ENCODE data around the gene MAPK4. TPM values are rescaled to one million over a fixed set of nuclear protein-coding genes. Genes with fewer than 3 reads are reported as not detected.
"Not testable (repeated sequence)": the region's sequence is repeated elsewhere in the genome, so short reads cannot be mapped to it uniquely, and the experiment has no call there.

The MAPK4 gene
- total RNA-seq, 6 experiments from 2014 or later = not detected

DNA sequence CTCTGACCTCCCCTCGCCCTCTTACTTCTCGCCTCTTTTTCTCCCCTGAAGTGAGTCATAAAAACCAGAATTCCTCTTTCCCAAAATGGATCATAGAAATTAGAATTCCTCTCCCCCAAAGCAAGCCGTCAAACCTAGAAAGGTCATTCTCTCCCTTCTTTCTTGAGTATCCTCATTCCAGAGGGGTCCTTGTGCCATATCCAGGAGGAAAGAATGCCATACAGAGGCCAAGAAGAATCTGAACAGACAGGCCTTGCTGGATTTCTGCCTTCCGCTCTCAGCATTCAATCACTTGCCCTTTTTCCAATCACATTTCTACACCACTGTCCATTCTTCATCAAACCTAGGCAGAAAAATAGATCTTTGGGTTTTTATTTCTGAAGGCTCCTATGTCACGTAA is 31.1 kb upstream of the MAPK4 start:
- Mint-ChIP-seq H3K4me1 (ENCODE audit: low read depth) (no peaks in the 10 kb centered on the region), H3K27ac (no peak overlapping the region), H3K27me3 (ENCODE audit: insufficient read depth) (no peaks in the 10 kb centered on the region; the same call in none of the 2 replicates), H3K4me3 (no peak overlapping the region), H3K9me3 (peaks cover 51% of the 10 kb centered on the region), H3K36me3 (ENCODE audit: low read depth) (peaks cover 5% of the 10 kb centered on the region; the same call in 1 of the 2 replicates)
- no peak for DNase-seq
- TF ChIP-seq, protein P1, sequence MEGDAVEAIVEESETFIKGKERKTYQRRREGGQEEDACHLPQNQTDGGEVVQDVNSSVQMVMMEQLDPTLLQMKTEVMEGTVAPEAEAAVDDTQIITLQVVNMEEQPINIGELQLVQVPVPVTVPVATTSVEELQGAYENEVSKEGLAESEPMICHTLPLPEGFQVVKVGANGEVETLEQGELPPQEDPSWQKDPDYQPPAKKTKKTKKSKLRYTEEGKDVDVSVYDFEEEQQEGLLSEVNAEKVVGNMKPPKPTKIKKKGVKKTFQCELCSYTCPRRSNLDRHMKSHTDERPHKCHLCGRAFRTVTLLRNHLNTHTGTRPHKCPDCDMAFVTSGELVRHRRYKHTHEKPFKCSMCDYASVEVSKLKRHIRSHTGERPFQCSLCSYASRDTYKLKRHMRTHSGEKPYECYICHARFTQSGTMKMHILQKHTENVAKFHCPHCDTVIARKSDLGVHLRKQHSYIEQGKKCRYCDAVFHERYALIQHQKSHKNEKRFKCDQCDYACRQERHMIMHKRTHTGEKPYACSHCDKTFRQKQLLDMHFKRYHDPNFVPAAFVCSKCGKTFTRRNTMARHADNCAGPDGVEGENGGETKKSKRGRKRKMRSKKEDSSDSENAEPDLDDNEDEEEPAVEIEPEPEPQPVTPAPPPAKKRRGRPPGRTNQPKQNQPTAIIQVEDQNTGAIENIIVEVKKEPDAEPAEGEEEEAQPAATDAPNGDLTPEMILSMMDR (IDR thresholded peaks at IDR 0.05) = no peak

DNA sequence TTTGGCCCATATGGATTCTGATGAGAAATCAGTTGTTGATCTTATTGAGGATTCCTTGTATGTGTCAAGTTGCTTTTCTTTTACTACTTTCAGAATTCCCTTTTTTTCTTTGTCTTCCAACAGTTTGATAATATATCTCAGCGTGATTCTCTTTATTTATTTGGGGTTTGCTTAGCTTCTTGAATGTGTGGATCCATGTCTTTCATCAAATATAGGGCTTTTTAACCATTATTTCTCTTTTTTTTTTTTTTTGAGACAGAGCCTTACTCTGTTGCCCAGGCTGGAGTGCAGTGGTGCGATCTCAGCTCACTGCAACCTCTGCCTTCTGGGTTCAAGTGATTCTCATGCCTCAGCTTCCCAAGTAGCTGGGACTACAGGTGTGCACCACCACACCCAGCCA is 26.1 kb upstream of the MAPK4 start:
- not testable (repeated sequence) for H3K36me3 Mint-ChIP-seq (ENCODE audit: low read depth); DNase-seq; H3K27me3 Mint-ChIP-seq (ENCODE audit: insufficient read depth); H3K4me3 Mint-ChIP-seq; H3K27ac Mint-ChIP-seq; H3K4me1 Mint-ChIP-seq (ENCODE audit: low read depth)
- peaks cover 31% of the 10 kb centered on the region for H3K9me3 Mint-ChIP-seq

DNA sequence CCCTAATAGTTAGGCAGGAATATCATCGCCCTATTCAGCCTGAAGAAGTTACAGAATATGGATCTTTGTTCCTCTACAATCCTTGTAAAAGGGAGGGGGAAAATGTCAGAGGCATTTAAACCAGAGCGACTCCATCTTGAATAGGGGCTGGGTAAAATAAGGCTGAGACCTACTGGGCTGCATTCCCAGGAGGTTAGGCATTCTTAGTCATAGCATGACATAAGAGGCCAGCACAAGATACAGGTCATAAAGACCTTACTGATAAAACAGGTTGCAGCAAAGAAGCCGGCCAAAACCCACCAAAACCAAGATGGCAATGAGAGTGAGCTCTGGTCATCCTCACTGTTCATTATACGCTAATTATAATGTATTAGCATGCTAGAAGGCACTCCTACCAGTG is 15.4 kb upstream of the MAPK4 start:
- DNase-seq; H3K4me1 Mint-ChIP-seq (ENCODE audit: low read depth); H3K4me3 Mint-ChIP-seq; H3K36me3 Mint-ChIP-seq (ENCODE audit: low read depth); H3K27me3 Mint-ChIP-seq (ENCODE audit: insufficient read depth); H3K27ac Mint-ChIP-seq: not testable (repeated sequence)
- peaks cover 16% of the 10 kb centered on the region for H3K9me3 Mint-ChIP-seq

DNA sequence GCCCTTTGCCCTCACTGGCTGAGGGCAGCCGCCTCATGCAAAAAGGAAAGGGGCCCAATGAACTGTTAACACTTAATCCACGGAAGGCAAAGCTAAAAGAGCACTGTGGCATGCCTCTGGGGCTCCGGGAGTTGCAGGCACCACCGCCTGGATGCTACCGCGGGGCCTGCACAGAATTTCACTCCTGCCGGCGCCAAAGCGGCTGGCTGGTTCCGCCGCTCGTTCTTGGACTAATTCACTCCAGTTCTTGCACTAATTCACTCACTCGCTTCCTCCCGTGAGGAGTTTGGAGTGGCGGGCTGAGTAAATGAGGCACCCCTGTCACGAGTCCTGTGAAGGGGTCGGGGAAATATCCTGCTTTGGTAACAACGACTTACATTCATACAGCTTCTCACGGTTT is 14.0 kb upstream of the MAPK4 start:
- DNase-seq = no peak
- H3K4me1 Mint-ChIP-seq (ENCODE audit: low read depth) = no peaks in the 10 kb centered on the region
- no peaks in the 10 kb centered on the region for H3K36me3 Mint-ChIP-seq (ENCODE audit: low read depth)
- TF ChIP-seq, protein P1 (IDR thresholded peaks at IDR 0.05) = no peak
- peaks cover 21% of the 10 kb centered on the region for H3K9me3 Mint-ChIP-seq
- H3K27me3 Mint-ChIP-seq (ENCODE audit: insufficient read depth) = no peaks in the 10 kb centered on the region
- no peak overlapping the region for H3K4me3 Mint-ChIP-seq
- H3K27ac Mint-ChIP-seq = no peak overlapping the region

DNA sequence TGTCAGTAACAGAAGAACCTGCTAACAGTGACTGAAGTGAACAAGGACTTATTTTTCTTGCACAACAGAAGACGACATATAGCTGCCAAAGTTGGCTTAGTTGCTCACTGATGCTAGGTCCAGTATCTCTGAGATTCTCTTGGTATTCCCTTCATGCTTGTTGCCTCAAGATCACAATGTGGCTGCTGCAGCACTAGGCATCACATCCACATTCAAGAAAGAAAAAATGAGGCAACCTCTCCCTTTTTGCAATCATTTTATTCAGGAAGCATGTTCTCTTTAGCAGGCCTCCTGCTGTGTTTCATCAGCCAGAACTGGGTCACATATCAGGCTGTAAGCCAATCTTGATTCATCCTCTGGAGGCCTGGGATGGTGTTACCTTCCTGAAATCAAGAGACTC is 11.7 kb upstream of the MAPK4 start:
- peaks cover 29% of the 10 kb centered on the region for H3K9me3 Mint-ChIP-seq
- no peak for DNase-seq
- TF ChIP-seq, protein P1 (IDR thresholded peaks at IDR 0.05) = no peak
- no peaks in the 10 kb centered on the region for H3K27me3 Mint-ChIP-seq (ENCODE audit: insufficient read depth)
- no peaks in the 10 kb centered on the region for H3K4me1 Mint-ChIP-seq (ENCODE audit: low read depth)
- H3K27ac Mint-ChIP-seq = no peak overlapping the region
- no peaks in the 10 kb centered on the region for H3K36me3 Mint-ChIP-seq (ENCODE audit: low read depth)
- no peak overlapping the region for H3K4me3 Mint-ChIP-seq

DNA sequence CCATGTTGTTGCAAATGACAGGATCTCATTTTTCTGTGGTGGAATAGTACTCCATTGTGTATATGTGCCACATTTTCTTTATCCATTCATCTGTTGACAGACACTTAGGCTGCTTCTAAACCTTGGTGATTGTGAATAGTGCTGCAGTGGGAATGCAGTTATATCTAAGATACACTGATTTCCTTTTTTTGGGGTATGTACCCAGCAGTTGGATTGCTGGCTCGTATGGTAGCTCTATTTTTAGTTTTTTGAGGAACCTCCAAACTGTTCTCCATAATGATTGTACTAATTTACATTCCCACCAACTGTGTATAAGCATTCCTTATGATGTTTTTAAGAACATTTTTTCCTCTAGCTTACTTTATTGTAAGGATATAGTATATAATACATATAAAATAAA is 8.2 kb upstream of the MAPK4 start:
- not testable (repeated sequence) for H3K27me3 Mint-ChIP-seq (ENCODE audit: insufficient read depth); H3K27ac Mint-ChIP-seq

DNA sequence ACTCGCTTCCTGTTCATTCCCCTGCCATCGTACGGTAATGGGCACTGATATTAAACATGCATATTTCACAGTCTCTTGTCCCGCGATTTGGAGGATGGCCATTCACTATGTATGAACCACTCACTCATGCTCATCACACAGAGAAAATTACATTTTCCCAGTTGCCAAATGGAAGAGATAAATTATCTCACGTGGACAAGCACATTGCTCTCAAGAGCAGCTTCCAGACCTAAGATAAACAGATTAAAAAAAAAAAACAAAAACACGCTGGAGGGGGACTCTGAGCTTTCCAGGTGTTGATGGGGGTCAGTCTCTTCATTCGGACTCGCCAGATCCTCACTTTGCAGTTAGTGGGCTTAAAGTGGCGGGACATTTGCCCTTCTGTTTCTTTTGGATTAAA is 1.7 kb upstream of the MAPK4 start:
- Mint-ChIP-seq H3K4me3 (no peak overlapping the region), H3K27ac (no peak overlapping the region), H3K9me3 (peaks cover 15% of the 10 kb centered on the region), H3K4me1 (ENCODE audit: low read depth) (no peaks in the 10 kb centered on the region), H3K36me3 (ENCODE audit: low read depth) (no peaks in the 10 kb centered on the region), H3K27me3 (ENCODE audit: insufficient read depth) (peaks cover 9% of the 10 kb centered on the region; the same call in 1 of the 2 replicates)
- TF ChIP-seq, protein P1 (IDR thresholded peaks at IDR 0.05) = no peak
- no peak for DNase-seq

More for the DNA sequence above, 8.2 kb upstream of the MAPK4 start:
- DNase-seq; H3K36me3 Mint-ChIP-seq (ENCODE audit: low read depth); H3K4me1 Mint-ChIP-seq (ENCODE audit: low read depth); H3K4me3 Mint-ChIP-seq: not testable (repeated sequence)
- H3K9me3 Mint-ChIP-seq = peaks cover 33% of the 10 kb centered on the region

Data from HFFc6 (cell line).